HFF-Myc (cell line): ENCODE data around the gene LETM1.

Experiments
- DNase-seq: peaks from one replicate; pipeline ENCODE4 v3.0.0-alpha.2; 2011; ENCODE audit warnings: low read depth; ENCODE audit errors: extremely low read depth
- H3K4me3 ChIP-seq: replicated peaks from 2 replicates; pipeline ENCODE4 v1.5.1; 2011; ENCODE audit warnings: low read depth, mild to moderate bottlenecking, control low read depth, low read length
- TF ChIP-seq, protein P1 (sequence below): IDR thresholded peaks from 2 replicates; pipeline ENCODE4 v1.5.1; 2012; ENCODE audit warnings: mild to moderate bottlenecking, low read depth, low read length, control low read depth; ENCODE audit errors: missing control alignments

Gene LETM1

DNA sequence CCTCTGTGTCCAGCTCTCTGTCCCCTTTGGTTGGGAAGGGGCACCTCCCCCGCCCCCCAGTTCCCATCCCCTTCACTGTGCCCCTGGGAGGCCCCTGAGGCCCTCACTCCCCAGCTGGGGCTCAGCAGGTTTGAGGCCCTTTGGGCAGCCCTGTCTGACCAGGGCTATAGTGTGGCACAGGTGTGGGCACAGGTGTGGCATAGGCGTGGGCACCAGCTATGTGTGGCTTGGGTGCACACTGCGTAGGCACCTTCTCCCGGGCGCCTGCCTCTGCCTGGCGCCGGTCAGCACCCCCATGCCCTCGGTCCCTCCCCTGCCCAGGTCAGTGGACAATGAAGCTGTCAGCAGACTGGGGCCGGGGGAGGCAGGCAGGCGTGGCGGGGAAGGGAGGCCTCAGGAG is 70.4 kb downstream of the LETM1 start:
- DNase-seq = no peak
- no peak overlapping the region for H3K4me3 ChIP-seq
- TF ChIP-seq, protein P1, sequence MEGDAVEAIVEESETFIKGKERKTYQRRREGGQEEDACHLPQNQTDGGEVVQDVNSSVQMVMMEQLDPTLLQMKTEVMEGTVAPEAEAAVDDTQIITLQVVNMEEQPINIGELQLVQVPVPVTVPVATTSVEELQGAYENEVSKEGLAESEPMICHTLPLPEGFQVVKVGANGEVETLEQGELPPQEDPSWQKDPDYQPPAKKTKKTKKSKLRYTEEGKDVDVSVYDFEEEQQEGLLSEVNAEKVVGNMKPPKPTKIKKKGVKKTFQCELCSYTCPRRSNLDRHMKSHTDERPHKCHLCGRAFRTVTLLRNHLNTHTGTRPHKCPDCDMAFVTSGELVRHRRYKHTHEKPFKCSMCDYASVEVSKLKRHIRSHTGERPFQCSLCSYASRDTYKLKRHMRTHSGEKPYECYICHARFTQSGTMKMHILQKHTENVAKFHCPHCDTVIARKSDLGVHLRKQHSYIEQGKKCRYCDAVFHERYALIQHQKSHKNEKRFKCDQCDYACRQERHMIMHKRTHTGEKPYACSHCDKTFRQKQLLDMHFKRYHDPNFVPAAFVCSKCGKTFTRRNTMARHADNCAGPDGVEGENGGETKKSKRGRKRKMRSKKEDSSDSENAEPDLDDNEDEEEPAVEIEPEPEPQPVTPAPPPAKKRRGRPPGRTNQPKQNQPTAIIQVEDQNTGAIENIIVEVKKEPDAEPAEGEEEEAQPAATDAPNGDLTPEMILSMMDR = no peak

DNA sequence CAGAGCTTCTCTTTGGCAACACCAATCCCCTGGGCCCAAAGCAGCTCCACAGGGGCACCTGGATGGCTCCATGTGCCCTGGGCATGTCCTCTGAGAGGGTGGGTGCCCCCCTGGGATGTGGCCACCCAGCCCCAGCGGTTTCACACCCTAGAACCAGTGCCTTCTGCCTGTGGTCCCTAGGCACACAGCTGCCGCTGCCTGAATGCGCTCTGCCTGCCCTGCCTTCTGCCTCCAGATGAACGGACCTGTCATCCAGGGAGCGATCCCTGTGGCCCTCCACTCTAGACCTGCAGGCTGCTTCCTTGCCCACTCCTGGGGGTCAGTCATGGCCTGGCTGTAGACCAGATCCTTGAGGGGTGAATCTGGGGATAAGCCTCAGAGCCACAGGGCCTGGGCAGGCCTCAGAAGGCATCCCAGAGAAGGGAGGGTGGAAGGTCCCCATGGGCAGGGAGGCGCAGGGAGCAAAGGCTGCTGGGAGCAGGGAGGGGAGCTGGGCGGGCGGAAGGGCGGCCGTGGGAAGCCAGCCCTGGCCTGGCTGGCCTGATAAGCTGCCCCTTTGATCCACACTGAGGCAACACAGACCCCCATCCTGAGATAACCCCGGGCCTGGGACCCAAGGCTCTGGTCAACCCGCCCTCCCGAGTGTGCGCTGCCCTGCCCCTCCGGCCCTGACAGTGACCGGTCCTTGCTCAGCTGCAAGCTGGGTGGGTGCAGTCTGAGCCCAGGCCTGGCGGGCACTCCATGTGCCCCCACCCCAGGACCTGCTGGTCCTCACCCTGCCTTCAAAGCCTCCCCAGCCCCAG is 71.0 kb downstream of the LETM1 start:
- TF ChIP-seq, protein P1 = no peak
- no peak overlapping the region for H3K4me3 ChIP-seq
- no peak for DNase-seq

DNA sequence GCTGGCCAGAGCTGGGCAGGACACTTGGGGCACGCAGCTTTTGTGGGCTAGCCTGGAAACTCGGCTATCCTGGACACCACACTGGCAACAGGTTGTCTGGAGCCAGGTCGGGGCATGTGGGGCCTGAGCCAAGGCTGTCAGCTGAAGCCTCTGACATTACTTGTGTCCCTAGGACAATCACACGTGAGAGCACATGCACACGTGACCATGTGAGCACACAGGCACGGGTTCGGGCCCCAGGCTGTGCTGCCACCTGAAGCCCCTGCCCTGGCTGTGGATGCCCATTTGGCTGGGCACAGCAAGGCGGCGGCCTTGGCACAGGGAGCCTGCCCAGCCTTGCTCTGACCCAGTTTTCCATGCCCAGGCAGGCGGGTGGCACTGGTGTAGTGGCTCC is 71.6 kb downstream of the LETM1 start:
- DNase-seq = no peak
- TF ChIP-seq, protein P1 = no peak
- no peak overlapping the region for H3K4me3 ChIP-seq

- TF ChIP-seq, protein P1 = no peak
- no peak overlapping the region for H3K4me3 ChIP-seq
- DNase-seq = no peak
Measured at GRCh38 chr4:1783970-1784369, 72.0 kb downstream of the LETM1 start.

DNA sequence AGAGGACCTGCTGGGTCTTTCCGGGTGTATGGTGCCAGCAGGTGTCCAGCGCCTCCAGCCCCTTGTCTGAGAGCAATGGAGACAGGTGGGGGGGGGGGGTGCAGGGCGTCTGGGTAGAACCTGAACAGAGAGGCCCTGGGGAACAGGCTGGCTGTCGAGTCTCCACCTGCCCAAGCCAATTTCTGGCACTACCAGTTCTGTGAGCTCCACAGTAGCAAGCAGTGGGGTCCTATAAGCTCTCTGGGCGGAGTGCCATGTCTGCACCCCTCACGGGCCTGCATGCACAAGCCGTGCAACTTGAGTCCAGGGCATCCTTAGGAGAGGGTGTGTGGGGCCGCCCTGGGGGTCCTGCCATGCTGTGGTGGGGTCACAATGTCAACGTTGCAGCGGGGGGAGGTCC is 72.9 kb downstream of the LETM1 start:
- DNase-seq = no peak
- TF ChIP-seq, protein P1 = no peak
- no peak overlapping the region for H3K4me3 ChIP-seq

DNA sequence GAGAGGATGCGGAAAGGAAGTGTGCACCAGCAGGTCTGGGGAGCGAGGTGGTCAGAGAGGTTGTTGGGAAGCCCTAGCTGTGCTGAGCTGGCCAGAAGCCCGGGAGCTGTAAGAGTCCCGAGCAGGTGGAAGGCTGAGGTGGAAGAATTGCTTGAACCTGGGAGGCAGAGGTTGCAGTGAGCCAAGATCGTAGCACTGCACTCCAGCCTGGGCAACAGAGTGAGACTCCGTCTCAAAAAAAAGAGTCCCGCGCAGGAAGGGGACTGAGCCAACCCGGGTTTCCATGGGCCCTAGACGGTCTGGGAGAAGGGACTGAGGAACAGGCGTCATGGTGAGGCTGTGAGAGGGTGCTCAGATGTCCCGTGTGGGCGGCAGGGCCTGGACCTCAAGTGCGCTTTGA is 75.5 kb downstream of the LETM1 start:
- no peak overlapping the region for H3K4me3 ChIP-seq
- DNase-seq = no peak
- TF ChIP-seq, protein P1 = no peak
